Hypothalamus (tissue), 51 donors: ENCODE measurements around the gene DTNB.

ENCODE experiments used
- DNase-seq, 51 donors: peaks; one replicate each; lab custom pipeline; 2025; lab: John Stamatoyannopoulos, UW

Gene DTNB

GRCh38 chr2:25512707-25513106, 160.7 kb downstream of the DTNB start:
- no peak for DNase-seq

- DNase-seq: no peak
These were observed 167.2 kb downstream of the DTNB start for GRCh38 chr2:25506226-25506625.

GRCh38 chr2:25505622-25506021, 167.8 kb downstream of the DTNB start:
- no peak for DNase-seq

GRCh38 chr2:25505182-25505581, 168.2 kb downstream of the DTNB start:
- DNase-seq: no peak

GRCh38 chr2:25504266-25504665, 169.1 kb downstream of the DTNB start:
- no peak for DNase-seq

- no peak for DNase-seq
These were observed 174.2 kb downstream of the DTNB start for GRCh38 chr2:25499157-25499556.

- DNase-seq: peak in 4 of 51 donors; percentile 6 to 60 (median 14)
These were observed 175.4 kb downstream of the DTNB start for GRCh38 chr2:25497918-25498407.

- DNase-seq: peak in 9 of 51 donors; percentile 5 to 60 (median 20)
These were observed 176.0 kb downstream of the DTNB start for GRCh38 chr2:25497229-25497917.

GRCh38 chr2:25494616-25495015, 178.8 kb downstream of the DTNB start:
- no peak for DNase-seq

GRCh38 chr2:25493207-25493606, 180.2 kb downstream of the DTNB start:
- DNase-seq: no peak

- DNase-seq: no peak
These were observed 180.7 kb downstream of the DTNB start for GRCh38 chr2:25492726-25493125.

GRCh38 chr2:25491966-25492532, 181.3 kb downstream of the DTNB start:
- no peak for DNase-seq

- DNase-seq: no peak
These were observed 182.2 kb downstream of the DTNB start for GRCh38 chr2:25491003-25491696.

GRCh38 chr2:25490217-25490616, 183.2 kb downstream of the DTNB start:
- DNase-seq: no peak

GRCh38 chr2:25489631-25490030, 183.7 kb downstream of the DTNB start:
- no peak for DNase-seq

- no peak for DNase-seq
These were observed 189.6 kb downstream of the DTNB start for GRCh38 chr2:25483607-25484266.

- no peak for DNase-seq
These were observed 191.0 kb downstream of the DTNB start for GRCh38 chr2:25482341-25482740.

- no peak for DNase-seq
These were observed 191.7 kb downstream of the DTNB start for GRCh38 chr2:25481381-25482300.

GRCh38 chr2:25480561-25480960, 192.8 kb downstream of the DTNB start:
- no peak for DNase-seq

- DNase-seq: no peak
These were observed 193.6 kb downstream of the DTNB start for GRCh38 chr2:25479761-25480160.
